Osteocyte (in vitro differentiated cells): Measurements from ENCODE around the gene TNFRSF1B. TPM values are rescaled to one million over a fixed set of nuclear protein-coding genes. Genes with fewer than 3 reads are reported as not detected.

Experiments used
- DNase-seq: peaks from one replicate; pipeline ENCODE4 v3.0.0; 2021; ENCODE audit warnings: mixed read lengths; ENCODE audit not compliant: unreplicated experiment; ENCODE audit errors: extremely low spot score
- H3K27ac Mint-ChIP-seq: one replicate; pipeline ENCODE4 v1.8.0; 2021; ENCODE audit warnings: mild to moderate bottlenecking, mixed read lengths; ENCODE audit not compliant: unreplicated experiment
- H3K27me3 Mint-ChIP-seq: one replicate; pipeline ENCODE4 v1.8.0; 2021; ENCODE audit warnings: mixed read lengths; ENCODE audit not compliant: unreplicated experiment
- H3K36me3 Mint-ChIP-seq: one replicate; pipeline ENCODE4 v1.8.0; 2021; ENCODE audit warnings: mixed read lengths; ENCODE audit not compliant: unreplicated experiment
- H3K4me1 Mint-ChIP-seq: one replicate; pipeline ENCODE4 v1.8.0; 2021; ENCODE audit warnings: mixed read lengths; ENCODE audit not compliant: unreplicated experiment
- H3K4me3 Mint-ChIP-seq: one replicate; pipeline ENCODE4 v1.8.0; 2021; ENCODE audit warnings: mild to moderate bottlenecking, moderate library complexity, mixed read lengths; ENCODE audit not compliant: unreplicated experiment
- H3K9me3 Mint-ChIP-seq: one replicate; pipeline ENCODE4 v1.8.0; 2021; ENCODE audit warnings: mixed read lengths; ENCODE audit not compliant: unreplicated experiment
- total RNA-seq: library from RNA; stranded (reverse); gene quantifications from 2 replicates; pipeline ENCODE4 v1.2.1, GENCODE V29; 2021
- TF ChIP-seq, protein P1 (sequence below): fragments of 200-600 bp; sonication (generic); IDR thresholded peaks from 2 replicates; pipeline ENCODE4 v1.5.0; 2021; ENCODE audit warnings: antibody characterized with exemption, mild to moderate bottlenecking, moderate library complexity

The TNFRSF1B gene
- total RNA-seq, 1 donor from 2014 or later: 7.4 TPM

DNA sequence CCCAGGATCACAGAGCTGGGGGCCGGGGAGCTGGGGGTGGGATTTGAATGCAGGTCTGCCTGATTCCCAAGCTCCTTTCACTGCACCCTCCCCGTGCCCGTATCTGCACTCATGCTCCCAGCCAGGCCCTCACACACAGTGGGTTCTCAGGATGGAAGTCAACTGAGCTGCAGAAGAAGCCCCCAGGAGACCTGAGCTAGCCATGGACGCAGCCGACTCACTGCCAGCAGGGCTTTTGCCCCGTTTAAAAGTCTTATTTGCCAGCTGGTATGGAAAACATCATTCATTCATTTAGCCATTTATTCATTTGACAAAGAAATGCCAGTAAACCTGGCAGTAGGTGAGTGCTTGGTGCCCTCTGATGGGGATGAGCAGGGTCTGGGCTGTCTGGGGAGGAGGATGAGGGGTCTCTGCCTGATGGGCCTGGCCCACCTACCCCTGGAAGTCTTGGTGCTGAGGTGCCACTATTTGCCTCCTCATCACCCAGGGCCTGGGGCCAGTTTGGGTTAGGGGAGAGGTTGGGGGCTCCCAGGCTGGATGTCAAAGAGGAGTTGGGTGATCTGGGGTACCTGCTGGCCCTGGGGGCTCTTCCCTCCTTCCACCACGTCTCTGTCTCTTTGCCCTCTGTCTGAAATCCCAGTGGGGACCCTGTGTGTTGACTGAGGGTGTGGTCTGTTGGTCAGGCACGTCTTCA is 2.8 kb downstream of the TNFRSF1B start:
- Mint-ChIP-seq H3K4me3 (no peak overlapping the region), H3K36me3 (no peaks in the 10 kb centered on the region), H3K27me3 (no peaks in the 10 kb centered on the region), H3K27ac (no peak overlapping the region), H3K4me1 (peaks cover 34% of the 10 kb centered on the region), H3K9me3 (no peaks in the 10 kb centered on the region)
- no peak for DNase-seq
- TF ChIP-seq, protein P1, sequence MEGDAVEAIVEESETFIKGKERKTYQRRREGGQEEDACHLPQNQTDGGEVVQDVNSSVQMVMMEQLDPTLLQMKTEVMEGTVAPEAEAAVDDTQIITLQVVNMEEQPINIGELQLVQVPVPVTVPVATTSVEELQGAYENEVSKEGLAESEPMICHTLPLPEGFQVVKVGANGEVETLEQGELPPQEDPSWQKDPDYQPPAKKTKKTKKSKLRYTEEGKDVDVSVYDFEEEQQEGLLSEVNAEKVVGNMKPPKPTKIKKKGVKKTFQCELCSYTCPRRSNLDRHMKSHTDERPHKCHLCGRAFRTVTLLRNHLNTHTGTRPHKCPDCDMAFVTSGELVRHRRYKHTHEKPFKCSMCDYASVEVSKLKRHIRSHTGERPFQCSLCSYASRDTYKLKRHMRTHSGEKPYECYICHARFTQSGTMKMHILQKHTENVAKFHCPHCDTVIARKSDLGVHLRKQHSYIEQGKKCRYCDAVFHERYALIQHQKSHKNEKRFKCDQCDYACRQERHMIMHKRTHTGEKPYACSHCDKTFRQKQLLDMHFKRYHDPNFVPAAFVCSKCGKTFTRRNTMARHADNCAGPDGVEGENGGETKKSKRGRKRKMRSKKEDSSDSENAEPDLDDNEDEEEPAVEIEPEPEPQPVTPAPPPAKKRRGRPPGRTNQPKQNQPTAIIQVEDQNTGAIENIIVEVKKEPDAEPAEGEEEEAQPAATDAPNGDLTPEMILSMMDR: no peak

DNA sequence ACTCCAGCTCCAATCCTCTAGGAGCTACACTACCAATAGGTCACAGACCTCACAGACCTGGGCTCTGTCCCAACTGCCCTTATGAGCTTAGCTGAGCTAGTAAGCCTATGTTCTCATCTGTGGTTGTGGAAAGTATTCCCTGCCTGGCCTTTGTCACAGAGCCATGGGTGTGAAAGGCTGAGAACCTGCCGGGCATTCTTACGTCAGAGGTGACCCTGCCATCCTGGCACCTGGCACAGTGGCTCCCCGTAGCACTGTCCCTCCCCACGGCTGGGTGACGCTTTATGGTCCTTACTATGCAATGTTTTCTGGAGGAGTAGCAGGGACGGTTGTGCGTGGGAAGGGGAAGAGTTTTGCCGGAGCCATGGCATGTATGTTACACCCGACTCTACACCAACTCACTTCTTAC is 3.5 kb downstream of the TNFRSF1B start:
- TF ChIP-seq, protein P1: no peak
- H3K4me3 Mint-ChIP-seq: no peak overlapping the region
- H3K9me3 Mint-ChIP-seq: no peaks in the 10 kb centered on the region
- peaks cover 41% of the 10 kb centered on the region for H3K4me1 Mint-ChIP-seq
- DNase-seq: no peak
- H3K36me3 Mint-ChIP-seq: no peaks in the 10 kb centered on the region
- no peaks in the 10 kb centered on the region for H3K27me3 Mint-ChIP-seq
- H3K27ac Mint-ChIP-seq: no peak overlapping the region

DNA sequence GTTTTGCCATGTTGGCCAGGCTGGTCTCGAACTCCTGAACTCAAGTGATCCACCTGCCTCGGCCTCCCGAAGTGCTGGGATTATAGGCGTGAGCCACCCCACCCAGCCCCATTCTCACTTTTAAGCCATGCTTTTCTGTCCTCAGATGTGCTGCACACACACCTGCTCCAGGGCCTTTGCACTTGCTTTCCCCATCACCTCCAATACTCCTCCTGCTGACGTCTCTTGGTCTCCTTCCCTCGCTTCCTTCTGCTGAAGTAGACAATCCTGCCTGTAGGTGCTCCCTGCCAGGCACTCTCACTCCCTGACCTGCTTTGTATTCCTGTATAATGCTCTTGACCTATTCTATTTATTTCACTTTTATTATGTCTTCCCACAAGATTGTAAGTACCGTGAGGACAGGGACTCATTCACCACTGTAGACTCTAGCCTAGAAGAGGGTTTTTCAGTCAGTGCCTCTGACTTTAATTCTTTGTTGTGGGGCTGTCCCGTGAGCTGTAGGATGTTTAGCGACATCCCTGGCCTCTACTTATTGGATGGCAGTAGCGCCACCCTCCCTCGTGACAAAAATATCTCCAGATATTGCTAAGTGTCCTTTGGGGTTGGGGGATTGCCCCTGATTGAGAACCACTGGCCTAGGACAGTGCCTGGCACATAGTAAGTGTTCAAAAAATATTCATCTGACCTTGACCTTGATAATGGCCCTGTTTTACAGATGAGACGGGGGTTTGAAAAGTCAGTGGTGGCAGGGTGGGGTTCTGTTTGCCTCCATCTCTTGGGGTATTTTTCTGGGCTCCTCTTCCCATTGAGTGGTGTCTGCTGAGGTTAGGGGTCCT is 4.6 kb downstream of the TNFRSF1B start:
- Mint-ChIP-seq H3K27me3 (no peaks in the 10 kb centered on the region), H3K4me3 (no peak overlapping the region), H3K9me3 (no peaks in the 10 kb centered on the region), H3K36me3 (no peaks in the 10 kb centered on the region), H3K4me1 (peaks cover 42% of the 10 kb centered on the region), H3K27ac (no peak overlapping the region)
- no peak for DNase-seq
- TF ChIP-seq, protein P1: no peak

DNA sequence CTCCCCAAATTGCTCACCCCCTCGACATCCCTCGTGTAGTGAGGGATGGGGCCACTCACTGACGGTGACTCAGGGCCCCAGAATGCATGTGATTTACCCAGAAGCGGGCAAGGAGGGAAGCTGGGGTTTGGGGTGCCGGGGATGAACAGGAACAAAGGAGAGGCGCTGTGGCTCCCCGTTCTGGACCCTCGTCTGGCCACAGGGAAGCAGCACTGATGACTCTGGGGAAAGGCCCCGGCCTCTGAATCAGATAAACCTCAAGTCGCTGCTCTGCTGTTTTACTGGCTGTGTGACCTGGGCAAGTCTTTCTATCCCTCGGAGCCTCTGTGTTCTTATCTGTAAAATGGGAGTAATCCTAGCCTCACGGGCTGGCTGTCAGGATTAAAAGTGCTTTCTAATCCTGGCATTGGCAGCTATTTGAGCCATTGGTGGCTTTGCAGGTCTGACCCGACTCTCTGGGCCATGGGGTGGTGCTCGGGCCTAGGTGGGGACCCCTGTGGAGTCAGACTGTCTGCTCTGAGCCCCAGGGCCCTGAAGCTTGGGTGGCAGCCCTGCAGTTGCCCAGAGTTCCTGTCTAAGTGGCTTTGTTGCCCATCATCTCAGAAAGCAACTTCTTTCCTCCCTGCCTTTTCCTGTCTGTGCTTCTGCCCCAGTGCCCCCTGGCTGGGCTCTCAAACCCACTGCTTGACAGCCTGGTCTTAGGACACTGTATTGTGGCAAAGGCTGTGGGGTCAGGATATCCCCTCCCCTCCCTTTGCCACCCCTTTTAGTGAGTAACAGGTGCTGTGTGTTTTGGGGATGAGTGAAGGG is 5.5 kb downstream of the TNFRSF1B start:
- Mint-ChIP-seq H3K36me3 (no peaks in the 10 kb centered on the region), H3K27me3 (no peaks in the 10 kb centered on the region), H3K9me3 (no peaks in the 10 kb centered on the region), H3K27ac (peak overlapping the region; percentile 44), H3K4me3 (no peak overlapping the region), H3K4me1 (peaks cover 42% of the 10 kb centered on the region)
- TF ChIP-seq, protein P1: no peak
- no peak for DNase-seq
